Nephron (organoid): ENCODE data around the gene UBE2S.

Experiments used
- H3K27ac Mint-ChIP-seq, 3 experiments: 2 replicates each; pipeline ENCODE4 v1.8.0; 2020; ENCODE audit warnings: mixed read lengths in 3 of 3, mild to moderate bottlenecking in 2 of 3, moderate library complexity in 1 of 3
- H3K27me3 Mint-ChIP-seq: 2 replicates; pipeline ENCODE4 v1.8.0; 2021; ENCODE audit warnings: low read depth, mild to moderate bottlenecking, moderate library complexity, mixed read lengths
- H3K36me3 Mint-ChIP-seq: 2 replicates; pipeline ENCODE4 v1.8.0; 2020; ENCODE audit warnings: low read depth, mixed read lengths
- H3K4me1 Mint-ChIP-seq: 2 replicates; pipeline ENCODE4 v1.8.0; 2020; ENCODE audit warnings: mixed read lengths
- H3K4me3 Mint-ChIP-seq, 3 experiments: 2 replicates each; pipeline ENCODE4 v1.8.0; 2020; ENCODE audit warnings: mild to moderate bottlenecking in 3 of 3, mixed read lengths in 3 of 3, moderate library complexity in 2 of 3
- H3K9me3 Mint-ChIP-seq: 2 replicates; pipeline ENCODE4 v1.8.0; 2020; ENCODE audit warnings: mixed read lengths
- TF ChIP-seq, protein P1 (sequence below), 3 experiments: fragments of 200-600 bp; sonication (generic); IDR thresholded peaks; one replicate each; pipeline ENCODE4 v1.5.0; 2021; ENCODE audit warnings: antibody characterized with exemption in 3 of 3; ENCODE audit not compliant: unreplicated experiment in 3 of 3

UBE2S gene

GRCh38 chr19:55368701-55369563 lies 38.7 kb downstream of the UBE2S start:
- Mint-ChIP-seq H3K4me3 (peak overlapping the region in 2 of 3 experiments; percentile 14 to 52), H3K27ac (no peak overlapping the region), H3K4me1 (peaks cover 12% of the 10 kb centered on the region), H3K36me3 (no peaks in the 10 kb centered on the region), H3K9me3 (no peaks in the 10 kb centered on the region), H3K27me3 (peaks cover 43% of the 10 kb centered on the region)
- TF ChIP-seq, protein P1, sequence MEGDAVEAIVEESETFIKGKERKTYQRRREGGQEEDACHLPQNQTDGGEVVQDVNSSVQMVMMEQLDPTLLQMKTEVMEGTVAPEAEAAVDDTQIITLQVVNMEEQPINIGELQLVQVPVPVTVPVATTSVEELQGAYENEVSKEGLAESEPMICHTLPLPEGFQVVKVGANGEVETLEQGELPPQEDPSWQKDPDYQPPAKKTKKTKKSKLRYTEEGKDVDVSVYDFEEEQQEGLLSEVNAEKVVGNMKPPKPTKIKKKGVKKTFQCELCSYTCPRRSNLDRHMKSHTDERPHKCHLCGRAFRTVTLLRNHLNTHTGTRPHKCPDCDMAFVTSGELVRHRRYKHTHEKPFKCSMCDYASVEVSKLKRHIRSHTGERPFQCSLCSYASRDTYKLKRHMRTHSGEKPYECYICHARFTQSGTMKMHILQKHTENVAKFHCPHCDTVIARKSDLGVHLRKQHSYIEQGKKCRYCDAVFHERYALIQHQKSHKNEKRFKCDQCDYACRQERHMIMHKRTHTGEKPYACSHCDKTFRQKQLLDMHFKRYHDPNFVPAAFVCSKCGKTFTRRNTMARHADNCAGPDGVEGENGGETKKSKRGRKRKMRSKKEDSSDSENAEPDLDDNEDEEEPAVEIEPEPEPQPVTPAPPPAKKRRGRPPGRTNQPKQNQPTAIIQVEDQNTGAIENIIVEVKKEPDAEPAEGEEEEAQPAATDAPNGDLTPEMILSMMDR (IDR thresholded peaks at IDR 0.05; ENCODE audit: unreplicated experiment in 3 of 3) = no peak

DNA sequence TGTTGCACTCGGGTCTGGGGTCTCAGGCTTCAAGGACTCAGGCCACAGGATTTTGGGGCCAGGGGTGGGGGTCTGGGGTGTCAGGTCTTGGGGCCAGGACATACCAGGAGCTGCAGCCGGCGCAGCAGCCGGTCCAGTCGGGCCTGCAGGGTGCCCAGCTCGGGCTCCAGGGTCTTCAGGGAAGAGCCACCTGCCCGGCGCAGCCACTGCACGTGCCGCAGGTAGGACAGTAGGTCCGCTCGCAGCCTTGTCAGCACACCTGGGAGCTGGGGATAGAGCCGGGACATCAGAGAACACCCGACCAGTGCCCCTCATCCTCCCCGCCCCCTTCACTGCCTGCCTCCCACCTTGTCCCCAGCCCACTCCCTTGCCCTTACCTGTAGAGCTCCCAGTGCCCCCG lies 39.5 kb downstream of the UBE2S start:
- H3K36me3 Mint-ChIP-seq = no peaks in the 10 kb centered on the region
- no peak overlapping the region for H3K27ac Mint-ChIP-seq
- H3K9me3 Mint-ChIP-seq = no peaks in the 10 kb centered on the region
- TF ChIP-seq, protein P1 (IDR thresholded peaks at IDR 0.05; ENCODE audit: unreplicated experiment in 3 of 3) = no peak
- peaks cover 39% of the 10 kb centered on the region for H3K27me3 Mint-ChIP-seq
- peaks cover 7% of the 10 kb centered on the region for H3K4me1 Mint-ChIP-seq
- H3K4me3 Mint-ChIP-seq = no peak overlapping the region

GRCh38 chr19:55366790-55367189 lies 40.8 kb downstream of the UBE2S start:
- H3K27me3 Mint-ChIP-seq = peaks cover 34% of the 10 kb centered on the region
- H3K4me1 Mint-ChIP-seq = peaks cover 7% of the 10 kb centered on the region
- TF ChIP-seq, protein P1 (IDR thresholded peaks at IDR 0.05; ENCODE audit: unreplicated experiment in 3 of 3) = no peak
- no peaks in the 10 kb centered on the region for H3K36me3 Mint-ChIP-seq
- no peak overlapping the region for H3K27ac Mint-ChIP-seq
- H3K9me3 Mint-ChIP-seq = no peaks in the 10 kb centered on the region
- H3K4me3 Mint-ChIP-seq = peak overlapping the region in 1 of 3 experiments; percentile 49

DNA sequence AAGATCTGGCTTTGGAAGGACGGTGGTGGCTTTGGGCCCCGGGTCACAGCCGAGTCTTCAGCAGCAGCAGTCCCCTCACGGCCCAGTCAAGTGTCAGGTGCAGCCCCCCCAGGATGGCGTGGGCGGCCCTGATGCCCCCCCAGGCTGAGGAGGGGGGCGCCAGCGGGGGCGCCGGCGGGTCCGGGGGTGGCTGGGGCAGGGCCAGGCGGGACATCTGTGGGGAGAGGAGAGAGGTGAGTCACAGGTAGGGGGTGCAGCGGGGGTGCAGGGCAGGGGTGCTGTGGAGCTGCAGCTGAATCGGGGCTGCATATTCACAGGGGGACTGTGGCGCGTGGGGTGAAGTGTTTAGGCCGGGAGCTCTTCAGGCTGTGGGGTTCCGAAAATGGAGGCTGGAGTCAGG lies 41.6 kb downstream of the UBE2S start:
- Mint-ChIP-seq H3K27me3 (peaks cover 26% of the 10 kb centered on the region), H3K4me1 (peaks cover 6% of the 10 kb centered on the region), H3K36me3 (no peaks in the 10 kb centered on the region), H3K27ac (no peak overlapping the region), H3K9me3 (no peaks in the 10 kb centered on the region), H3K4me3 (no peak overlapping the region)
- TF ChIP-seq, protein P1 (IDR thresholded peaks at IDR 0.05; ENCODE audit: unreplicated experiment in 3 of 3) = no peak

DNA sequence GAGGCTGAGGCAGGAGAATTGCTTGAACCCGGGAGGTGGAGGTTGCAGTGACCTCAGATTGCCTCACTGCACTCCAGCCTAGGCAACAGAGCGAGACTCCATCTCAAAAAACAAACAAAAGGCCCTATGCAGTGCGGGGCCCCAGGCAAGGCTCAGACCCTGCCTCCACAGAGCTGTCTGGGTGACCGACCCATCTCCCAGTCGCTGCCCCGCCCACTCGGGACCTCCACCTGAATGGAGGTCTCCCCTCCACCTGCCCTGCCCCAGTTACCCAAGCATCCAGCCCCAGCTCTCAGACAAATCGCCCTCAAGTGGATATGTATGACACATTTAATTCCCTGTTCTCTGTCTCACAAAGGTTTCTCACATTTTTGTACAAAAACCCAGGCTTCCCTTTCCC lies 42.3 kb downstream of the UBE2S start:
- Mint-ChIP-seq H3K4me1 (no peaks in the 10 kb centered on the region), H3K4me3 (no peak overlapping the region), H3K36me3 (no peaks in the 10 kb centered on the region), H3K27ac (no peak overlapping the region), H3K27me3 (peaks cover 20% of the 10 kb centered on the region), H3K9me3 (no peaks in the 10 kb centered on the region)
- TF ChIP-seq, protein P1 (IDR thresholded peaks at IDR 0.05; ENCODE audit: unreplicated experiment in 3 of 3) = no peak
